22Rv1 (cell line): ENCODE results near the gene TRMT11.

Experiments used
- ZFX ChIP-seq: fragments of 450-650 bp; IDR thresholded peaks from 2 replicates; pipeline ENCODE4 v1.6.1; 2017; ENCODE audit warnings: antibody characterized with exemption, borderline replicate concordance
- TF ChIP-seq, protein P1 (sequence below): fragments of 450-650 bp; IDR thresholded peaks from 2 replicates; pipeline ENCODE4 v1.5.1; 2017; ENCODE audit warnings: mild to moderate bottlenecking

DNA sequence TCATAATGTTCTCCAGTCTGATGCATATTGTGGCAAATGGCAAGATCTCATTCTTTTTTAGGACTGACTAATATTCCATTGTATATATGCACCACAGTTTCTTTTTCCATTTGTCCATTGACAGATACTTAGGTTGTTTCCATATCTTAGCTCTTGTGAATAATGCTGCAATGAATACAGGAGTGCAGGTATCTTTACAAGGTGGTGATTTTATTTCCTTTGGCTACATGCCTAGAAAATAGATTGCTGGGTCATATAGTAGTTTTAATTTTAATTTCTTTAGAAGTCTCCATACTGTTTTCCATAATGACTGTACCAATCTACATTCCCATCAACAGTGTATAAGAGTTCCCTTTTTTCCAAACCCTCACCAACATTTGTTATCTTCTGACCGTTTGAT, 97.5 kb downstream of the TRMT11 start:
- TF ChIP-seq, protein P1, sequence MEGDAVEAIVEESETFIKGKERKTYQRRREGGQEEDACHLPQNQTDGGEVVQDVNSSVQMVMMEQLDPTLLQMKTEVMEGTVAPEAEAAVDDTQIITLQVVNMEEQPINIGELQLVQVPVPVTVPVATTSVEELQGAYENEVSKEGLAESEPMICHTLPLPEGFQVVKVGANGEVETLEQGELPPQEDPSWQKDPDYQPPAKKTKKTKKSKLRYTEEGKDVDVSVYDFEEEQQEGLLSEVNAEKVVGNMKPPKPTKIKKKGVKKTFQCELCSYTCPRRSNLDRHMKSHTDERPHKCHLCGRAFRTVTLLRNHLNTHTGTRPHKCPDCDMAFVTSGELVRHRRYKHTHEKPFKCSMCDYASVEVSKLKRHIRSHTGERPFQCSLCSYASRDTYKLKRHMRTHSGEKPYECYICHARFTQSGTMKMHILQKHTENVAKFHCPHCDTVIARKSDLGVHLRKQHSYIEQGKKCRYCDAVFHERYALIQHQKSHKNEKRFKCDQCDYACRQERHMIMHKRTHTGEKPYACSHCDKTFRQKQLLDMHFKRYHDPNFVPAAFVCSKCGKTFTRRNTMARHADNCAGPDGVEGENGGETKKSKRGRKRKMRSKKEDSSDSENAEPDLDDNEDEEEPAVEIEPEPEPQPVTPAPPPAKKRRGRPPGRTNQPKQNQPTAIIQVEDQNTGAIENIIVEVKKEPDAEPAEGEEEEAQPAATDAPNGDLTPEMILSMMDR, result no peak
- no peak for TF ChIP-seq ZFX
